ENCODE measurements around the gene FUT8.

DNA sequence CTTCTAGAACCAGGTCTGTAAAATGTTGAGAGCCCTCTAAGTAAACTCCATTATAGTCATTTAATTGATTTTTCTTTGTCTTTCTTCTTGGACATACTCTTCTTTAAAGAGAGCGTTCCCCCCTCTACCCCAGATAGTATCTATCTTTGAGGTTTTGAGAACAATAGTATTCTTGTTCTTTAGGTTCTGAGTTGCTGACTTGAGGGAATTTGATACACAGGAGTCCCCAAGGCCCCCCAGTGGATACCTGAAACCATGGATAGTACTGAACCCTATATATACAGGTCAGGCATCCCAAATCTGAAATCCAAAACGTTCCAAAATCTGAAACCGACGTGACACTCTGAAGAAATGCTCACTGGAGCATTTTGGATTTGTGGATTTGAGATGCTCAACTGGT lies 65.5 kb downstream of the FUT8 start:
- TF ChIP-seq EGR1 (IDR thresholded peaks at IDR 0.05; ENCODE audit: low read depth in 2 of 2) (no peak), TAF1 (conservative IDR thresholded peaks at IDR 0.05) (no peak), RAD21 (IDR thresholded peaks at IDR 0.05) (no peak), NR2F2 (IDR thresholded peaks at IDR 0.05) (no peak), JUND (IDR thresholded peaks at IDR 0.05) (no peak), RXRA (IDR thresholded peaks at IDR 0.05) (no peak)
- TF ChIP-seq, protein P1, sequence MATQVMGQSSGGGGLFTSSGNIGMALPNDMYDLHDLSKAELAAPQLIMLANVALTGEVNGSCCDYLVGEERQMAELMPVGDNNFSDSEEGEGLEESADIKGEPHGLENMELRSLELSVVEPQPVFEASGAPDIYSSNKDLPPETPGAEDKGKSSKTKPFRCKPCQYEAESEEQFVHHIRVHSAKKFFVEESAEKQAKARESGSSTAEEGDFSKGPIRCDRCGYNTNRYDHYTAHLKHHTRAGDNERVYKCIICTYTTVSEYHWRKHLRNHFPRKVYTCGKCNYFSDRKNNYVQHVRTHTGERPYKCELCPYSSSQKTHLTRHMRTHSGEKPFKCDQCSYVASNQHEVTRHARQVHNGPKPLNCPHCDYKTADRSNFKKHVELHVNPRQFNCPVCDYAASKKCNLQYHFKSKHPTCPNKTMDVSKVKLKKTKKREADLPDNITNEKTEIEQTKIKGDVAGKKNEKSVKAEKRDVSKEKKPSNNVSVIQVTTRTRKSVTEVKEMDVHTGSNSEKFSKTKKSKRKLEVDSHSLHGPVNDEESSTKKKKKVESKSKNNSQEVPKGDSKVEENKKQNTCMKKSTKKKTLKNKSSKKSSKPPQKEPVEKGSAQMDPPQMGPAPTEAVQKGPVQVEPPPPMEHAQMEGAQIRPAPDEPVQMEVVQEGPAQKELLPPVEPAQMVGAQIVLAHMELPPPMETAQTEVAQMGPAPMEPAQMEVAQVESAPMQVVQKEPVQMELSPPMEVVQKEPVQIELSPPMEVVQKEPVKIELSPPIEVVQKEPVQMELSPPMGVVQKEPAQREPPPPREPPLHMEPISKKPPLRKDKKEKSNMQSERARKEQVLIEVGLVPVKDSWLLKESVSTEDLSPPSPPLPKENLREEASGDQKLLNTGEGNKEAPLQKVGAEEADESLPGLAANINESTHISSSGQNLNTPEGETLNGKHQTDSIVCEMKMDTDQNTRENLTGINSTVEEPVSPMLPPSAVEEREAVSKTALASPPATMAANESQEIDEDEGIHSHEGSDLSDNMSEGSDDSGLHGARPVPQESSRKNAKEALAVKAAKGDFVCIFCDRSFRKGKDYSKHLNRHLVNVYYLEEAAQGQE (IDR thresholded peaks at IDR 0.05): no peak
- TF ChIP-seq, protein P2, sequence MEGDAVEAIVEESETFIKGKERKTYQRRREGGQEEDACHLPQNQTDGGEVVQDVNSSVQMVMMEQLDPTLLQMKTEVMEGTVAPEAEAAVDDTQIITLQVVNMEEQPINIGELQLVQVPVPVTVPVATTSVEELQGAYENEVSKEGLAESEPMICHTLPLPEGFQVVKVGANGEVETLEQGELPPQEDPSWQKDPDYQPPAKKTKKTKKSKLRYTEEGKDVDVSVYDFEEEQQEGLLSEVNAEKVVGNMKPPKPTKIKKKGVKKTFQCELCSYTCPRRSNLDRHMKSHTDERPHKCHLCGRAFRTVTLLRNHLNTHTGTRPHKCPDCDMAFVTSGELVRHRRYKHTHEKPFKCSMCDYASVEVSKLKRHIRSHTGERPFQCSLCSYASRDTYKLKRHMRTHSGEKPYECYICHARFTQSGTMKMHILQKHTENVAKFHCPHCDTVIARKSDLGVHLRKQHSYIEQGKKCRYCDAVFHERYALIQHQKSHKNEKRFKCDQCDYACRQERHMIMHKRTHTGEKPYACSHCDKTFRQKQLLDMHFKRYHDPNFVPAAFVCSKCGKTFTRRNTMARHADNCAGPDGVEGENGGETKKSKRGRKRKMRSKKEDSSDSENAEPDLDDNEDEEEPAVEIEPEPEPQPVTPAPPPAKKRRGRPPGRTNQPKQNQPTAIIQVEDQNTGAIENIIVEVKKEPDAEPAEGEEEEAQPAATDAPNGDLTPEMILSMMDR (IDR thresholded peaks at IDR 0.05; ENCODE audit: low read depth, low read length, missing input control): no peak

All from liver (tissue), 3 donors.